GM18867 (cell line): ENCODE data around the gene NCR2.

Experiments used
- ATAC-seq: cut with Tn5 transposase; IDR thresholded peaks from one replicate; pipeline ENCODE4 v1.9.1; 2021; ENCODE audit warnings: mild to moderate bottlenecking, moderate library complexity; ENCODE audit not compliant: unreplicated experiment

The NCR2 gene

GRCh38 chr6:41392246-41392645, 56.8 kb downstream of the NCR2 start:
- ATAC-seq = no peak

DNA sequence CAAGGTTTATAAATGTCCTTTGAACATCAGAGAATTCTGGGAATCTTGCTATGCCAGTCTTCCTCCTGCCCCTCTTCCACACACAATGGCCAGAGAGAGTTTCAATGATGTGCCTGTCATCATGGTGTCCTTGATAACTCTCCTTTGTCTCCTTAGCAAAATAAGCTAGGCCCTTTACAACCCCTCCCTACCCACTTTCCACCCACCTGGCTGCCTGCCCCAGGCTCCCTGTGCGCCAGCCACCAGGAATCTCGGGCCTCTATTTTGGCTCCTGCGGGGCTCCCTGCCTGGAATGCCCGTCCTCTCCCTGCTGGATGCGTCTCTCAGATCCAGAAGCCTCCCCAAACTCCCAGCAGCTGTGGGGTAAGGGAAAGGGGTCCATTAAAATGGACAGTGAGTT, 60.9 kb downstream of the NCR2 start:
- no peak for ATAC-seq

GRCh38 chr6:41399424-41399823, 64.0 kb downstream of the NCR2 start:
- ATAC-seq = no peak
